ENCODE data around the gene FBRS. TPM values are rescaled to one million over a fixed set of nuclear protein-coding genes. Genes with fewer than 3 reads are reported as not detected.
"Not testable (repeated sequence)": the region's sequence is repeated elsewhere in the genome, so short reads cannot be mapped to it uniquely, and the experiment has no call there.

FBRS gene
- total and polyA plus RNA-seq, 5 experiments from 2014 or later: 3.2 to 221 (median 8.0) TPM

- POLR2A ChIA-PET: interaction anchor here (0.7 to 7.5 kb wide), 9 partner anchors 22 to 61 kb away, joined by 3 to 101 read pairs (median 7); partner anchors contain the start of genes FBRS and PRR14
- ATAC-seq (no peak), DNase-seq (no peak)
- no peaks in the 10 kb centered on the region for H3K27me3 Mint-ChIP-seq
- peaks cover 0 to 4% (median 3%) of the 10 kb centered on the region in 3 donors for H3K36me3 Mint-ChIP-seq
- H3K4me3 Mint-ChIP-seq: peak overlapping the region in 2 of 10 donors; percentile 32 to 38
- H3K4me1 Mint-ChIP-seq: peaks cover 15 to 37% (median 35%) of the 10 kb centered on the region in 4 donors
- peak overlapping the region in 2 of 10 donors; percentile 20 to 68 for H3K27ac Mint-ChIP-seq
- no peaks in the 10 kb centered on the region for H3K9me3 Mint-ChIP-seq
Observed at GRCh38 chr16:30694926-30695693, 36.9 kb downstream of the FBRS start.

GRCh38 chr16:30696646-30697045 is 38.4 kb downstream of the FBRS start:
- H3K9me3 Mint-ChIP-seq, DNase-seq, ATAC-seq, H3K27me3 Mint-ChIP-seq, H3K4me3 Mint-ChIP-seq: not testable (repeated sequence)
- POLR2A ChIA-PET: interaction anchor here (0.7 to 6.0 kb wide), 16 partner anchors 21 to 763 kb away, joined by 3 to 62 read pairs (median 4); partner anchors contain the start of genes ARMC5, FBRS and PRR14
- peak overlapping the region in 3 of 10 donors; percentile 9 to 100 (median 68) for H3K27ac Mint-ChIP-seq
- H3K36me3 Mint-ChIP-seq: peaks cover 0 to 15% (median 3%) of the 10 kb centered on the region in 3 donors
- peaks cover 15 to 44% (median 43%) of the 10 kb centered on the region in 4 donors for H3K4me1 Mint-ChIP-seq

GRCh38 chr16:30697264-30698138 is 39.3 kb downstream of the FBRS start:
- Mint-ChIP-seq H3K27me3 (no peaks in the 10 kb centered on the region), H3K9me3 (no peaks in the 10 kb centered on the region), H3K36me3 (peaks cover 0 to 22% (median 3%) of the 10 kb centered on the region in 3 donors), H3K4me1 (peaks cover 12 to 43% (median 41%) of the 10 kb centered on the region in 4 donors), H3K4me3 (peak overlapping the region; percentile 93 to 98 (median 96)), H3K27ac (peak overlapping the region; percentile 99 to 100 (median 100))
- ATAC-seq: peak; percentile 85 to 86
- POLR2A ChIA-PET: interaction anchor here (0.6 to 6.0 kb wide), 20 partner anchors 20 to 632 kb away, joined by 3 to 62 read pairs (median 3); partner anchors contain the start of genes ALDOA, FBRS, PHKG2 and PRR14
- DNase-seq: no peak

GRCh38 chr16:30698139-30698815 is 40.0 kb downstream of the FBRS start:
- ATAC-seq (peak; percentile 75 to 77), DNase-seq (peak; percentile 98 to 100 (median 100))
- Mint-ChIP-seq H3K4me3 (peak overlapping the region; percentile 93 to 98 (median 96)), H3K4me1 (peaks cover 14 to 43% (median 40%) of the 10 kb centered on the region in 4 donors), H3K36me3 (peaks cover 0 to 30% (median 5%) of the 10 kb centered on the region in 3 donors), H3K9me3 (no peaks in the 10 kb centered on the region), H3K27me3 (no peaks in the 10 kb centered on the region), H3K27ac (peak overlapping the region; percentile 99 to 100 (median 100))
- POLR2A ChIA-PET: interaction anchor here (0.7 to 6.0 kb wide), 19 partner anchors 8 to 633 kb away, joined by 3 to 62 read pairs (median 4); partner anchors contain the start of genes ALDOA, FBRS, PHKG2 and PRR14

- POLR2A ChIA-PET: interaction anchor here (0.7 to 2.2 kb wide), 10 partner anchors 9 to 634 kb away, joined by 3 to 10 read pairs (median 4); partner anchors contain the start of genes ALDOA, FBRS, PHKG2 and PRR14
Observed at GRCh38 chr16:30698816-30699614, 40.8 kb downstream of the FBRS start, which contains the start of gene SRCAP. Gene SRCAP (plus strand): TSS chr16:30699171. CDS start chr16:30700825, 1,654 bp downstream.

GRCh38 chr16:30699615-30700099 is 41.4 kb downstream of the FBRS start:
- POLR2A ChIA-PET: interaction anchor here (0.9 to 2.2 kb wide), 7 partner anchors 9 to 128 kb away, joined by 3 to 10 read pairs (median 6); partner anchors contain the start of genes FBRS, PRR14 and ZNF688
- Mint-ChIP-seq H3K4me1 (peaks cover 11 to 37% (median 32%) of the 10 kb centered on the region in 4 donors), H3K27me3 (no peaks in the 10 kb centered on the region), H3K36me3 (peaks cover 0 to 43% (median 9%) of the 10 kb centered on the region in 3 donors), H3K9me3 (no peaks in the 10 kb centered on the region), H3K27ac (peak overlapping the region; percentile 89 to 100 (median 100)), H3K4me3 (peak overlapping the region; percentile 93 to 98 (median 96))
- DNase-seq (no peak), ATAC-seq (no peak)

More at GRCh38 chr16:30698816-30699614, 40.8 kb downstream of the FBRS start, which contains the start of gene SRCAP:
- DNase-seq: peak in 6 of 10 donors; percentile 74 to 89 (median 78)
- peaks cover 0 to 36% (median 6%) of the 10 kb centered on the region in 3 donors for H3K36me3 Mint-ChIP-seq
- H3K4me1 Mint-ChIP-seq: peaks cover 11 to 39% (median 33%) of the 10 kb centered on the region in 4 donors
- peak within 1 kb of the TSS; percentile 93 to 98 (median 96) for H3K4me3 Mint-ChIP-seq
- no peaks in the 10 kb centered on the region for H3K27me3 Mint-ChIP-seq
- H3K9me3 Mint-ChIP-seq: no peaks in the 10 kb centered on the region
- peak within 1 kb of the TSS; percentile 99 to 100 (median 100) for H3K27ac Mint-ChIP-seq
- ATAC-seq: no peak

GRCh38 chr16:30700491-30700890 is 42.3 kb downstream of the FBRS start:
- peak overlapping the region in 3 of 10 donors; percentile 93 to 98 (median 94) for H3K4me3 Mint-ChIP-seq
- DNase-seq: no peak
- peaks cover 11 to 33% (median 29%) of the 10 kb centered on the region in 4 donors for H3K4me1 Mint-ChIP-seq
- H3K27me3 Mint-ChIP-seq: no peaks in the 10 kb centered on the region
- H3K36me3 Mint-ChIP-seq: peaks cover 0 to 48% (median 9%) of the 10 kb centered on the region in 3 donors
- no peak for ATAC-seq
- POLR2A ChIA-PET: interaction anchor here (0.6 to 2.2 kb wide), 2 partner anchors 129 to 156 kb away, joined by 4 to 10 read pairs; partner anchors contain the start of gene ZNF688
- H3K27ac Mint-ChIP-seq: peak overlapping the region in 5 of 10 donors; percentile 33 to 100 (median 98)
- H3K9me3 Mint-ChIP-seq: no peaks in the 10 kb centered on the region

- H3K4me1 Mint-ChIP-seq: peaks cover 11 to 33% (median 29%) of the 10 kb centered on the region in 4 donors
- peak overlapping the region in 2 of 10 donors; percentile 51 to 68 for H3K27ac Mint-ChIP-seq
- peaks cover 0 to 52% (median 9%) of the 10 kb centered on the region in 3 donors for H3K36me3 Mint-ChIP-seq
- no peaks in the 10 kb centered on the region for H3K27me3 Mint-ChIP-seq
- no peak for DNase-seq
- ATAC-seq: no peak
- peak overlapping the region in 3 of 10 donors; percentile 7 to 55 (median 18) for H3K4me3 Mint-ChIP-seq
- POLR2A ChIA-PET: interaction anchor here (2.2 kb wide), 1 partner anchor 129 kb away, joined by 10 read pairs; the partner anchor contains the start of gene ZNF688
- no peaks in the 10 kb centered on the region for H3K9me3 Mint-ChIP-seq
Observed at GRCh38 chr16:30700971-30701370, 42.7 kb downstream of the FBRS start.

GRCh38 chr16:30703071-30703470 is 44.8 kb downstream of the FBRS start:
- not testable (repeated sequence) for H3K9me3 Mint-ChIP-seq, ATAC-seq, H3K27me3 Mint-ChIP-seq, DNase-seq
- Mint-ChIP-seq H3K4me3 (peak overlapping the region in 1 of 10 donors; percentile 34), H3K27ac (peak overlapping the region in 3 of 10 donors; percentile 59 to 75 (median 60)), H3K4me1 (peaks cover 12 to 24% (median 23%) of the 10 kb centered on the region in 4 donors), H3K36me3 (peaks cover 7 to 73% (median 21%) of the 10 kb centered on the region in 3 donors)
- POLR2A ChIA-PET: interaction anchor here (0.6 kb wide), 1 partner anchor 614 kb away, joined by 8 read pairs; no protein-coding TSS in a partner anchor

GRCh38 chr16:30703971-30704370 is 45.7 kb downstream of the FBRS start:
- H3K9me3 Mint-ChIP-seq: no peaks in the 10 kb centered on the region
- peaks cover 7 to 81% (median 21%) of the 10 kb centered on the region in 3 donors for H3K36me3 Mint-ChIP-seq
- no peak for ATAC-seq
- no peak overlapping the region for H3K4me3 Mint-ChIP-seq
- POLR2A ChIA-PET: no interaction called here
- peak in 1 of 10 donors; percentile 3 for DNase-seq
- peaks cover 12 to 24% (median 22%) of the 10 kb centered on the region in 4 donors for H3K4me1 Mint-ChIP-seq
- no peak overlapping the region for H3K27ac Mint-ChIP-seq
- H3K27me3 Mint-ChIP-seq: no peaks in the 10 kb centered on the region
